ENCODE measurements around the gene KLRF1. TPM values are rescaled to one million over a fixed set of nuclear protein-coding genes. Genes with fewer than 3 reads are reported as not detected.

The KLRF1 gene
- total RNA-seq, 5 donors from 2014 or later (not counting 1 experiment from before 2014, with no cell fraction given) = 0.35 to 24.8 (median 0.95) TPM

DNA sequence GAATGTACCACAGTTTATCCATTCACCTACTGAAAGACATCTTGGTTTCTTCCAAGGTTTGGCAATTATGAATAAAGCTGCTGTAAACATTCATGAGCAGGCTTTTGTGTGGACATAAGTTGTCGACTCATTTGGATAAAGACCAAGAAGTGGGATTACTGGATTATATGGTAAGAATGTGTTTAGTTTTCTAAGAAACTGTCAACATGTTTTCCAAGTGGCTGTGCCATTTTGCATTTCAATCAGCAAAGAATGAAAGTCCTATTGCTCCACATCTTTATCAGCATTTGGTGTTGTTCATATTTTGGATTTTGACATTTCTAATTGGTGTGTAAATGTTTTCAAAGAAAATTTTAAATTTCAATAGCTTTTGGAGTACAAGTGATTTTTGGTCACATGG is 27.3 kb upstream of the KLRF1 start:
- Mint-ChIP-seq H3K36me3 (no peaks in the 10 kb centered on the region), H3K4me3 (no peak overlapping the region), H3K4me1 (peaks cover 27 to 32% (median 30%) of the 10 kb centered on the region in 3 donors), H3K9me3 (no peaks in the 10 kb centered on the region), H3K27ac (no peak overlapping the region), H3K27me3 (no peaks in the 10 kb centered on the region)
- no peak for DNase-seq
- Histone ChIP-seq H3K27ac (ENCODE audit: low read length) (no peak overlapping the region), H3K36me3 (ENCODE audit: control insufficient read depth in 2 of 2, extremely low read depth in 1 of 2, insufficient read depth in 1 of 2, low read length in 1 of 2) (no peaks in the 10 kb centered on the region), H3K4me3 (ENCODE audit: control insufficient read depth in 1 of 2, extremely low read depth in 1 of 2, low read length in 1 of 2) (no peak overlapping the region), H3K27me3 (replicated peaks in 1 of 2; ENCODE audit: control insufficient read depth in 2 of 2, extremely low read depth in 1 of 2, insufficient read depth in 2 of 2, low read length in 1 of 2) (no peaks in the 10 kb centered on the region), H3K4me1 (ENCODE audit: control insufficient read depth in 1 of 2, extremely low read depth in 1 of 2, insufficient read depth in 2 of 2, low read length in 2 of 2) (peaks cover 10 to 26% of the 10 kb centered on the region in 2 experiments), H3K9me3 (no peaks in the 10 kb centered on the region)
- ATAC-seq (replicated peaks in 1 of 4) = no peak
- POLR2A ChIA-PET = interaction anchor here (0.6 to 7.0 kb wide), 7 partner anchors 23 to 50 kb away, joined by 3 to 80 read pairs (median 7); partner anchors contain the start of gene CD69 (in 2 of the 2)
- 100% methylated on average over 1 of the region's 1 CpG for WGBS (ENCODE audit: insufficient coverage)
- CTCF ChIA-PET = interaction anchor here (0.5 to 8.2 kb wide), 20 partner anchors 8 to 759 kb away, joined by 3 to 311 read pairs (median 4); partner anchors contain the start of gene CD69 (in 1 of the 2)

DNA sequence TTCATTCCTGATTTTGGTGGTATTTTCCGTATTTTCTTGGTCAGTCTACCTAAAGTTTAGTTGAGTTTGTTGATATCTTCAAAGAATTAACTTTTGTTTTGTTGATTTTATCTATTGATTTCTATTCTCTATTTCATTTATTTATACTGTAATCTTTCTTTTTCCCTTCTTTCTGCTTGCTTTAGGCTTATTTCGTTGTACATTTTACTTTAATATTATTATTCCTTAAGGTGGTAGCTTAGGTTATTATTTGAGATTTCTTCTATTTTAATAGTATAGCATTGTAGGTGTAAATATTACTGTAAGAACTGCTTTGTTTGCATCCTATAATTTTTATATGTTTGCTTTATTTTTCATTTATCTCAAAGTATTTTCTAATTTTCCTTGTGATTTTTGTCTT is 21.4 kb upstream of the KLRF1 start:
- Histone ChIP-seq H3K9me3 (no peaks in the 10 kb centered on the region), H3K27ac (ENCODE audit: low read length) (no peak overlapping the region), H3K4me3 (ENCODE audit: control insufficient read depth in 1 of 2, extremely low read depth in 1 of 2, low read length in 1 of 2) (no peak overlapping the region), H3K4me1 (ENCODE audit: control insufficient read depth in 1 of 2, extremely low read depth in 1 of 2, insufficient read depth in 2 of 2, low read length in 2 of 2) (peaks cover 0 to 2% of the 10 kb centered on the region in 2 experiments), H3K36me3 (ENCODE audit: control insufficient read depth in 2 of 2, extremely low read depth in 1 of 2, insufficient read depth in 1 of 2, low read length in 1 of 2) (no peaks in the 10 kb centered on the region), H3K27me3 (replicated peaks in 1 of 2; ENCODE audit: control insufficient read depth in 2 of 2, extremely low read depth in 1 of 2, insufficient read depth in 2 of 2, low read length in 1 of 2) (peaks cover 0 to 3% of the 10 kb centered on the region in 2 experiments)
- Mint-ChIP-seq H3K36me3 (no peaks in the 10 kb centered on the region), H3K27ac (no peak overlapping the region), H3K27me3 (peaks cover 5 to 9% of the 10 kb centered on the region in 2 donors), H3K4me3 (no peak overlapping the region), H3K9me3 (no peaks in the 10 kb centered on the region), H3K4me1 (peaks cover 0 to 5% (median 0%) of the 10 kb centered on the region in 3 donors)
- ATAC-seq (replicated peaks in 1 of 4) = no peak
- ChIA-PET CTCF (interaction anchor here in 1 of 2 donors (1.7 kb wide), 1 partner anchor 63 kb away, joined by 5 read pairs; no protein-coding TSS in a partner anchor), POLR2A (no interaction called here)
- DNase-seq = no peak
- WGBS (ENCODE audit: insufficient coverage) = no CpG with 5 or more reads among the region's 2 CpGs

DNA sequence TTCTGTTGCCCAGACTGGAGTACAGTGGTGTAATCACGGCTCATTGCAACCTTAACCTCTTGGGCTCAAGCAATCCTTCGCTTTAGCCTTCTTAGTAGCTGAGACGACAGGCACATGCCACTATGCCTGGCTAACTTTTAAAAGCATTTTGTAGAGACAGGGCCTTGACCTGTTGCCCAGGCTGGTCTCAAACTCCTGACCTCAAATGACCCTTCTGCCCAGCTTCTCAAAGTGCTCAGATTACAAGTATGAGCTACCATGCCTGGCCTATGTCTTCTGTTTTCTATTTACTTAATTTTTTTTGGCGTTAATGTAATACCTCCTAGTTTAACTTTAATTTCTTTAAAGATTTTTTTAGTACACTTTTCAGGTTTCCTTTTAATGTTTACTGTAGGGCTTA is 20.6 kb upstream of the KLRF1 start:
- H3K27me3 ChIP-seq (replicated peaks in 1 of 2; ENCODE audit: control insufficient read depth in 2 of 2, extremely low read depth in 1 of 2, insufficient read depth in 2 of 2, low read length in 1 of 2) = peaks cover 0 to 3% of the 10 kb centered on the region in 2 experiments
- H3K4me1 Mint-ChIP-seq = peaks cover 0 to 6% (median 0%) of the 10 kb centered on the region in 3 donors
- no peak overlapping the region for H3K27ac Mint-ChIP-seq
- no peak overlapping the region for H3K4me3 Mint-ChIP-seq
- DNase-seq (no peak), ATAC-seq (replicated peaks in 1 of 4) (no peak)
- ChIA-PET POLR2A (interaction anchor here in 1 of 2 donors (0.5 kb wide), 1 partner anchor 44 kb away, joined by 4 read pairs; no protein-coding TSS in a partner anchor), CTCF (interaction anchor here in 1 of 2 donors (1.7 to 3.6 kb wide), 2 partner anchors 57 to 64 kb away, joined by 5 to 13 read pairs; no protein-coding TSS in a partner anchor)
- H3K27ac ChIP-seq (ENCODE audit: low read length) = no peak overlapping the region
- no peak overlapping the region for H3K4me3 ChIP-seq (ENCODE audit: control insufficient read depth in 1 of 2, extremely low read depth in 1 of 2, low read length in 1 of 2)
- H3K27me3 Mint-ChIP-seq = peaks cover 6 to 9% of the 10 kb centered on the region in 2 donors
- no peaks in the 10 kb centered on the region for H3K9me3 Mint-ChIP-seq
- H3K36me3 Mint-ChIP-seq = no peaks in the 10 kb centered on the region
- H3K9me3 ChIP-seq = no peaks in the 10 kb centered on the region
- no peaks in the 10 kb centered on the region for H3K36me3 ChIP-seq (ENCODE audit: control insufficient read depth in 2 of 2, extremely low read depth in 1 of 2, insufficient read depth in 1 of 2, low read length in 1 of 2)
- 100% methylated on average over 3 of the region's 4 CpGs for WGBS (ENCODE audit: insufficient coverage)
- H3K4me1 ChIP-seq (ENCODE audit: control insufficient read depth in 1 of 2, extremely low read depth in 1 of 2, insufficient read depth in 2 of 2, low read length in 2 of 2) = peaks cover 0 to 5% of the 10 kb centered on the region in 2 experiments

DNA sequence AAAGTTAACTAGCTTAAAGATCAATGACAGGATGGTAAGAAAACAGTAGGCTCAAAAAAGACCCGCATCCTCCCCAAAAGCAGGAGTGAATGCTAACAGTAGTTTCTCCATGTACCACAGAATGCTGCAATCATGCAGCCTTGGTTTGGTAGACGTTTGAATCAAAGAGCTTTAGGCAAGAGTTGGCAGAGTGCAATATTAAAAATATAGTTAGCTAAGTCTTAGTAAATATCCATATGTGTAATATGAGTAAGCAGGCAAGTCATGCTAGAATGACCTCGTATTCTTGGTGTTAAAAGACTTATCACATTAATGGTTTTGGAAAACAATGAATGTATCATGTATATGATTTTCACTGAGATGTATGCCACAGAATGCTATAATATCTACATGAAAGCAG is 18.8 kb upstream of the KLRF1 start:
- no peak for ATAC-seq (replicated peaks in 1 of 4)
- POLR2A ChIA-PET = interaction anchor here (0.5 to 0.6 kb wide), 2 partner anchors 66 to 346 kb away, joined by 3 read pairs; no protein-coding TSS in a partner anchor

DNA sequence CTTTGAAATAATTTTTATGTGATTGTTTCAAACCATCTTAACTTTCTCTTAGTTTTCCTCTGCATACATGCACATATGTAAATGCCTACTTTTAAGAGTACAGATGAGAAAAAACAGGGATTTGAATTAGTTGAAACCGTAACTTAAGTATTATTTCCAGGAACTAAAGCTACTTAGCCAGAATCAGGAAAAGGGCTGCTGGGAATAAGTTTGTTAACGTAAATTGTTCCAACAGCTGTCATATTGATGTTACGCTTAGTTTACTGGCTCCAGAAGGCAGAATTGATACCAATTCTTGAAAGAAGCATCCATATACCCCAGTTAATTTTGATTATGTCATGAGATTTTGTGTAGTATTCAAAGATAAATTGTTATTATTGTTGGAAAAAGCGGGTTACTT is 17.9 kb upstream of the KLRF1 start:
- H3K9me3 ChIP-seq = no peaks in the 10 kb centered on the region
- no peak overlapping the region for H3K27ac Mint-ChIP-seq
- H3K4me1 Mint-ChIP-seq = peaks cover 9 to 14% (median 10%) of the 10 kb centered on the region in 3 donors
- peaks cover 8 to 12% of the 10 kb centered on the region in 2 experiments for H3K4me1 ChIP-seq (ENCODE audit: control insufficient read depth in 1 of 2, extremely low read depth in 1 of 2, insufficient read depth in 2 of 2, low read length in 2 of 2)
- no peaks in the 10 kb centered on the region for H3K9me3 Mint-ChIP-seq
- ChIA-PET POLR2A (no interaction called here), CTCF (interaction anchor here in 1 of 2 donors (0.8 to 3.6 kb wide), 5 partner anchors 11 to 118 kb away, joined by 3 to 14 read pairs (median 5); no protein-coding TSS in a partner anchor)
- no peak overlapping the region for H3K4me3 ChIP-seq (ENCODE audit: control insufficient read depth in 1 of 2, extremely low read depth in 1 of 2, low read length in 1 of 2)
- no peak for DNase-seq
- WGBS (ENCODE audit: insufficient coverage) = no CpG with 5 or more reads among the region's 4 CpGs
- no peaks in the 10 kb centered on the region for H3K36me3 ChIP-seq (ENCODE audit: control insufficient read depth in 2 of 2, extremely low read depth in 1 of 2, insufficient read depth in 1 of 2, low read length in 1 of 2)
- no peak overlapping the region for H3K27ac ChIP-seq (ENCODE audit: low read length)
- no peak for ATAC-seq (replicated peaks in 1 of 4)
- H3K27me3 Mint-ChIP-seq = peaks cover 12 to 13% of the 10 kb centered on the region in 2 donors
- no peak overlapping the region for H3K4me3 Mint-ChIP-seq
- no peaks in the 10 kb centered on the region for H3K36me3 Mint-ChIP-seq
- H3K27me3 ChIP-seq (replicated peaks in 1 of 2; ENCODE audit: control insufficient read depth in 2 of 2, extremely low read depth in 1 of 2, insufficient read depth in 2 of 2, low read length in 1 of 2) = peaks cover 0 to 8% of the 10 kb centered on the region in 2 experiments

More for the DNA sequence above, 18.8 kb upstream of the KLRF1 start:
- Histone ChIP-seq H3K27me3 (replicated peaks in 1 of 2; ENCODE audit: control insufficient read depth in 2 of 2, extremely low read depth in 1 of 2, insufficient read depth in 2 of 2, low read length in 1 of 2) (peaks cover 0 to 3% of the 10 kb centered on the region in 2 experiments), H3K4me3 (ENCODE audit: control insufficient read depth in 1 of 2, extremely low read depth in 1 of 2, low read length in 1 of 2) (no peak overlapping the region), H3K27ac (ENCODE audit: low read length) (no peak overlapping the region), H3K4me1 (ENCODE audit: control insufficient read depth in 1 of 2, extremely low read depth in 1 of 2, insufficient read depth in 2 of 2, low read length in 2 of 2) (peaks cover 4 to 5% of the 10 kb centered on the region in 2 experiments), H3K36me3 (ENCODE audit: control insufficient read depth in 2 of 2, extremely low read depth in 1 of 2, insufficient read depth in 1 of 2, low read length in 1 of 2) (no peaks in the 10 kb centered on the region), H3K9me3 (no peaks in the 10 kb centered on the region)
- Mint-ChIP-seq H3K9me3 (no peaks in the 10 kb centered on the region), H3K27ac (no peak overlapping the region), H3K27me3 (peaks cover 12 to 13% of the 10 kb centered on the region in 2 donors), H3K4me1 (peaks cover 2 to 8% (median 3%) of the 10 kb centered on the region in 3 donors), H3K36me3 (no peaks in the 10 kb centered on the region), H3K4me3 (no peak overlapping the region)
- no CpG with 5 or more reads among the region's 3 CpGs for WGBS (ENCODE audit: insufficient coverage)
- CTCF ChIA-PET = interaction anchor here (0.6 to 3.6 kb wide), 7 partner anchors 9 to 58 kb away, joined by 3 to 14 read pairs (median 5); no protein-coding TSS in a partner anchor
- no peak for DNase-seq

DNA sequence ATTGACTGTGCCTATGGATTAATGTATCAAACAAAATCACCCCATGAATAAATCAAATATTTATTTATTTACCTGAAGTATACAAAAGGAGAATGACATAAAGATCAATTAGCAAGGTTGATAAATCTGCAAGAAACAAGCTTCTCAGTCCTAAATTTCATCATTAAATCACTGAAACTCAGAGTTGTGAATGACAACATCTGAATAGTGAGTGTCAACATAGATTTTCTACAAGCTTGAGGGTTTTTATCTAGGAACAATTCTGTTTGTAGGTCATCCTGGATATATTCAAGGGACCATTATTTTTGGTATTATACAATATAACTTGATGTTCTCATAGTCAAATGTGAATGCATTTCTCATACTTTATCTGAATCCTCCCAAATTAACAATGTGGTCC is 17.4 kb upstream of the KLRF1 start:
- no peaks in the 10 kb centered on the region for H3K36me3 ChIP-seq (ENCODE audit: control insufficient read depth in 2 of 2, extremely low read depth in 1 of 2, insufficient read depth in 1 of 2, low read length in 1 of 2)
- peaks cover 12 to 13% of the 10 kb centered on the region in 2 donors for H3K27me3 Mint-ChIP-seq
- H3K27ac Mint-ChIP-seq = no peak overlapping the region
- H3K9me3 Mint-ChIP-seq = no peaks in the 10 kb centered on the region
- H3K4me1 ChIP-seq (ENCODE audit: control insufficient read depth in 1 of 2, extremely low read depth in 1 of 2, insufficient read depth in 2 of 2, low read length in 2 of 2) = peaks cover 8 to 15% of the 10 kb centered on the region in 2 experiments
- H3K36me3 Mint-ChIP-seq = no peaks in the 10 kb centered on the region
- no peak overlapping the region for H3K27ac ChIP-seq (ENCODE audit: low read length)
- DNase-seq (no peak), ATAC-seq (replicated peaks in 1 of 4) (no peak)
- peaks cover 10 to 15% (median 10%) of the 10 kb centered on the region in 3 donors for H3K4me1 Mint-ChIP-seq
- H3K9me3 ChIP-seq = no peaks in the 10 kb centered on the region
- no peak overlapping the region for H3K4me3 ChIP-seq (ENCODE audit: control insufficient read depth in 1 of 2, extremely low read depth in 1 of 2, low read length in 1 of 2)
- H3K27me3 ChIP-seq (replicated peaks in 1 of 2; ENCODE audit: control insufficient read depth in 2 of 2, extremely low read depth in 1 of 2, insufficient read depth in 2 of 2, low read length in 1 of 2) = peaks cover 0 to 8% of the 10 kb centered on the region in 2 experiments
- ChIA-PET CTCF (interaction anchor here in 1 of 2 donors (0.8 to 3.6 kb wide), 5 partner anchors 11 to 118 kb away, joined by 3 to 14 read pairs (median 5); no protein-coding TSS in a partner anchor), POLR2A (no interaction called here)
- H3K4me3 Mint-ChIP-seq = no peak overlapping the region
